ENCODE measurements around the gene THSD7A. TPM values are rescaled to one million over a fixed set of nuclear protein-coding genes. Genes with fewer than 3 reads are reported as not detected.

The THSD7A gene
- total and polyA plus RNA-seq, 2 of the 4 experiments (the other 2 are of a cell fraction), result 0.02 to 0.18 TPM

- Histone ChIP-seq H2BK120ac (ENCODE audit: low read depth, low read length) (no peak overlapping the region), H2BK15ac (ENCODE audit: low read depth, low read length) (no peak overlapping the region), H3K27me3 (ENCODE audit: control insufficient read depth, insufficient read depth, low read length) (no peaks in the 10 kb centered on the region), H2BK20ac (ENCODE audit: low read depth, low read length) (no peak overlapping the region), H2AFZ (replicated peaks; ENCODE audit: low read length, poor library complexity) (no peak overlapping the region), H3K56ac (ENCODE audit: extremely low read depth, insufficient read depth, low read length) (no peak overlapping the region), H2AK9ac (replicated peaks; ENCODE audit: low read depth, low read length, poor library complexity) (no peak overlapping the region), H3K14ac (replicated peaks; ENCODE audit: low read depth, low read length) (no peak overlapping the region), H3K4ac (ENCODE audit: low read depth, low read length) (no peak overlapping the region), H2BK5ac (ENCODE audit: low read depth, low read length, poor library complexity, severe bottlenecking) (no peak overlapping the region), H4K8ac (ENCODE audit: low read depth in 2 of 2, low read length in 2 of 2) (no peak overlapping the region), H3K9ac (ENCODE audit: low read depth, low read length) (no peak overlapping the region), H4K5ac (ENCODE audit: low read depth, low read length) (no peak overlapping the region), H3K36me3 (ENCODE audit: control insufficient read depth, insufficient read depth, low read length) (no peaks in the 10 kb centered on the region), H3K4me3 (ENCODE audit: insufficient read depth, low read depth, low read length) (no peak overlapping the region), H3K79me1 (ENCODE audit: low read depth in 1 of 2, low read length in 2 of 2) (no peaks in the 10 kb centered on the region), H3K4me2 (ENCODE audit: low read depth, low read length) (no peak overlapping the region), H3K18ac (ENCODE audit: low read depth, low read length) (no peak overlapping the region), H3K23ac (ENCODE audit: low read depth, low read length) (no peak overlapping the region), H3K4me1 (ENCODE audit: control insufficient read depth, insufficient read depth, low read length) (no peaks in the 10 kb centered on the region), H3K27ac (ENCODE audit: insufficient read depth, low read length) (no peak overlapping the region), H4K91ac (ENCODE audit: insufficient read depth, low read depth, low read length) (no peak overlapping the region), H2AK5ac (ENCODE audit: low read depth, low read length) (no peak overlapping the region), H4K20me1 (ENCODE audit: insufficient read depth, low read length) (no peaks in the 10 kb centered on the region), H3K9me1 (ENCODE audit: insufficient read depth, low read length) (no peaks in the 10 kb centered on the region), H3K9me3 (ENCODE audit: control insufficient read depth, insufficient read depth, low read length) (0 out of 2 replicates have a peak, but pooled peaks cover 6% of the 10 kb centered on the region)
- ChIA-PET CTCF (no interaction called here), POLR2A (ENCODE audit: unreplicated experiment) (no interaction called here)
- DNase-seq (no peak), ATAC-seq (ENCODE audit: low read depth) (no peak)
- in situ Hi-C loops (cut with MboI; ENCODE audit: low sequenced_read_pairs), result no loop called here
- TF ChIP-seq USF2 (IDR thresholded peaks at IDR 0.05; ENCODE audit: low read depth, low read length), result no peak
- TF ChIP-seq RFX5 (IDR thresholded peaks at IDR 0.05; ENCODE audit: low read depth, low read length), result no peak
- no peak for TF ChIP-seq ELK1 (IDR thresholded peaks at IDR 0.05; ENCODE audit: borderline replicate concordance, low read depth, low read length)
- TF ChIP-seq SMC3 (IDR thresholded peaks at IDR 0.05; ENCODE audit: low read depth, low read length), result no peak
- TF ChIP-seq CHD1 (IDR thresholded peaks at IDR 0.05; ENCODE audit: low read depth, low read length), result no peak
- no peak for TF ChIP-seq MAZ (IDR thresholded peaks at IDR 0.05; ENCODE audit: borderline replicate concordance, low read depth, low read length)
- no peak for TF ChIP-seq RCOR1 (IDR thresholded peaks at IDR 0.05; ENCODE audit: insufficient replicate concordance, low read length)
- TF ChIP-seq MXI1 (IDR thresholded peaks at IDR 0.05; ENCODE audit: borderline replicate concordance, low read depth, low read length), result no peak
- TF ChIP-seq RAD21 (IDR thresholded peaks at IDR 0.05; ENCODE audit: low read length), result no peak
- no peak for TF ChIP-seq CTCF (conservative IDR thresholded peaks at IDR 0.05; ENCODE audit: low read depth, low read length)
- TF ChIP-seq FOS (IDR thresholded peaks at IDR 0.05; ENCODE audit: low read depth, low read length), result no peak
- TF ChIP-seq CEBPB (IDR thresholded peaks at IDR 0.05; ENCODE audit: low read depth, low read length), result no peak
- no peak for TF ChIP-seq MAFK (IDR thresholded peaks at IDR 0.05; ENCODE audit: low read depth, low read length)
- no peak for TF ChIP-seq NFE2L2 (IDR thresholded peaks at IDR 0.05; ENCODE audit: low read depth, low read length)
- no peak for TF ChIP-seq BHLHE40 (IDR thresholded peaks at IDR 0.05; ENCODE audit: low read depth, low read length)
- TF ChIP-seq POLR2A (IDR thresholded peaks at IDR 0.05; ENCODE audit: low read depth, low read length), result no peak
- dilution Hi-C loops (cut with HindIII; ENCODE audit: low sequenced_read_pairs, unreplicated experiment), result no loop called here
- 60% methylated on average over 1 of the region's 1 CpG; no CpG with 5 or more reads in 1 of the 2 experiments for WGBS, 2 experiments (ENCODE audit: extremely low coverage in 2 of 2, insufficient read length in 1 of 2)
- BruUV-seq (replicated peaks), result no TSS peak
- intact Hi-C loops (cut with micrococcal nuclease), result no loop called here
These were observed 473.4 kb downstream of the THSD7A start for GRCh38 chr7:11358637-11359036.

Data from IMR-90 (cell line).